Activated B cell treated with CpG ODN at 0.5 μM for 24 hours (primary cell): ENCODE results near the gene FARP1. TPM values are rescaled to one million over a fixed set of nuclear protein-coding genes. Genes with fewer than 3 reads are reported as not detected.
A peak's percentile ranks its signal among the peaks of the same experiment; 100 is the strongest.

Source experiments
- ATAC-seq: fragments of 200-7000 bp; cut with Tn5 transposase; one replicate; pipeline ENCODE4 v1.10.0; 2021; ENCODE audit warnings: low read depth, mild to moderate bottlenecking, moderate library complexity
- CTCF ChIA-PET: fragments of 350-600 bp; sonication (Branson Sonifier 250); formaldehyde crosslinking; loops from one replicate; lab custom pipeline; 2021; ENCODE audit warnings: antibody characterized with exemption; lab: Charles Lee
- POLR2A ChIA-PET: fragments of 350-600 bp; sonication (Branson Sonifier 250); formaldehyde crosslinking; loops from one replicate; lab custom pipeline; 2021; ENCODE audit warnings: antibody characterized with exemption; lab: Charles Lee
- DNase-seq: peaks from one replicate; pipeline ENCODE4 v3.0.0; 2022
- H3K27ac Mint-ChIP-seq: one replicate; pipeline ENCODE4 v1.8.0; 2020; ENCODE audit warnings: mixed read lengths
- H3K27me3 Mint-ChIP-seq: one replicate; pipeline ENCODE4 v1.8.0; 2021; ENCODE audit warnings: mixed read lengths
- H3K36me3 Mint-ChIP-seq: one replicate; pipeline ENCODE4 v1.8.0; 2021; ENCODE audit warnings: low read depth, mixed read lengths
- H3K4me1 Mint-ChIP-seq: one replicate; pipeline ENCODE4 v1.8.0; 2021; ENCODE audit warnings: mixed read lengths
- H3K4me3 Mint-ChIP-seq: one replicate; pipeline ENCODE4 v1.8.0; 2020; ENCODE audit warnings: mild to moderate bottlenecking, mixed read lengths
- H3K9me3 Mint-ChIP-seq: one replicate; pipeline ENCODE4 v1.8.0; 2020; ENCODE audit warnings: mixed read lengths
- intact Hi-C: fragments of 100-400 bp; cut with micrococcal nuclease; formaldehyde crosslinking; loops from one replicate; pipeline ENCODE4 v1.15.1; 2024
- total RNA-seq: library from RNA; stranded (reverse); gene quantifications from 2 replicates; pipeline ENCODE4 v1.2.3, GENCODE V29; 2022
- TF ChIP-seq, protein P1 (sequence below): fragments of 200-600 bp; IDR thresholded peaks from one replicate; pipeline ENCODE4 v1.8.0; 2022; ENCODE audit warnings: antibody characterized with exemption, mild to moderate bottlenecking

The FARP1 gene
- total RNA-seq, 1 donor from 2014 or later, result 2.1 TPM

DNA sequence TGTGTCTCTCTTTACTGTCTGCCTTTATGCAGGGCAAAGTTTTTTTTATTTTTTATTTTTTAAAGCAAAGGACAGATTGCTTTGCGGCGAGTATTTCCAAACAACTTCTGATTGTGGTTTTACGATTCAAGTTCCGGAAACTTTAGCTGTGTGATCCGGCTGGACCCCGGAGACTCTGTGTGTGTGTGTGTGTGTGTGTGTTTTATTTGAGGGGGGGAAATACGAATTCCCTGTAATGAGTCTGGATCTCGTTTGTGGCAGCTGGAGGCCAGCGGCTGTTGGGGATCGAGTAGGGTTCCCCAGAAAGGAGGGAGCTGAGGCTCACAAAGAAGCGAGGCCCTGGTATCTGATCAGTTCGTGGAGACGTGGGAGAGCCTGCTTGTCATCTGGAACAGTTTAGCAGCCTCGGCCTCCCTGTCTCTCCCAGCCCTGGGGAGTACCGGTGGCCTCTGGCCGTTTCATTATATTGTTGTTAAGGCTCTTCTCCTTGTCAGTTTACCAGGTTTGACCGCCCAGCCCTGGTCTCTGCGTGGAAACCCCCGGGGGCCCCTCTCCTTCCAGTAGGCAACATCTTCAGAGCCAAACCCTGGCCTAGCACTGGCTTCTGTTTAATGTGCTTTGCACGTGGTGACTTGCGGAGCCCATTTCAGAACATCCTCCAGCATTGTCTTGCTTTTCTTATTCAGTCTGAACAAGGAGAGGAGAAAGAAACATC lies 1.3 kb downstream of the FARP1 start:
- ChIA-PET POLR2A (interaction anchor here (0.7 kb wide), 1 partner anchor 31 kb away, joined by 3 read pairs; no protein-coding TSS in a partner anchor), CTCF (no interaction called here)
- Mint-ChIP-seq H3K4me3 (peak overlapping the region; percentile 73), H3K27me3 (peaks cover 45% of the 10 kb centered on the region), H3K36me3 (no peaks in the 10 kb centered on the region), H3K4me1 (peaks cover 18% of the 10 kb centered on the region), H3K27ac (no peak overlapping the region), H3K9me3 (no peaks in the 10 kb centered on the region)
- DNase-seq (no peak), ATAC-seq (no peak)
- TF ChIP-seq, protein P1, sequence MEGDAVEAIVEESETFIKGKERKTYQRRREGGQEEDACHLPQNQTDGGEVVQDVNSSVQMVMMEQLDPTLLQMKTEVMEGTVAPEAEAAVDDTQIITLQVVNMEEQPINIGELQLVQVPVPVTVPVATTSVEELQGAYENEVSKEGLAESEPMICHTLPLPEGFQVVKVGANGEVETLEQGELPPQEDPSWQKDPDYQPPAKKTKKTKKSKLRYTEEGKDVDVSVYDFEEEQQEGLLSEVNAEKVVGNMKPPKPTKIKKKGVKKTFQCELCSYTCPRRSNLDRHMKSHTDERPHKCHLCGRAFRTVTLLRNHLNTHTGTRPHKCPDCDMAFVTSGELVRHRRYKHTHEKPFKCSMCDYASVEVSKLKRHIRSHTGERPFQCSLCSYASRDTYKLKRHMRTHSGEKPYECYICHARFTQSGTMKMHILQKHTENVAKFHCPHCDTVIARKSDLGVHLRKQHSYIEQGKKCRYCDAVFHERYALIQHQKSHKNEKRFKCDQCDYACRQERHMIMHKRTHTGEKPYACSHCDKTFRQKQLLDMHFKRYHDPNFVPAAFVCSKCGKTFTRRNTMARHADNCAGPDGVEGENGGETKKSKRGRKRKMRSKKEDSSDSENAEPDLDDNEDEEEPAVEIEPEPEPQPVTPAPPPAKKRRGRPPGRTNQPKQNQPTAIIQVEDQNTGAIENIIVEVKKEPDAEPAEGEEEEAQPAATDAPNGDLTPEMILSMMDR, result no peak
- intact Hi-C loops, result loop anchor here (10.0 kb wide), 1 partner anchor 531 kb away; no protein-coding TSS in a partner anchor

DNA sequence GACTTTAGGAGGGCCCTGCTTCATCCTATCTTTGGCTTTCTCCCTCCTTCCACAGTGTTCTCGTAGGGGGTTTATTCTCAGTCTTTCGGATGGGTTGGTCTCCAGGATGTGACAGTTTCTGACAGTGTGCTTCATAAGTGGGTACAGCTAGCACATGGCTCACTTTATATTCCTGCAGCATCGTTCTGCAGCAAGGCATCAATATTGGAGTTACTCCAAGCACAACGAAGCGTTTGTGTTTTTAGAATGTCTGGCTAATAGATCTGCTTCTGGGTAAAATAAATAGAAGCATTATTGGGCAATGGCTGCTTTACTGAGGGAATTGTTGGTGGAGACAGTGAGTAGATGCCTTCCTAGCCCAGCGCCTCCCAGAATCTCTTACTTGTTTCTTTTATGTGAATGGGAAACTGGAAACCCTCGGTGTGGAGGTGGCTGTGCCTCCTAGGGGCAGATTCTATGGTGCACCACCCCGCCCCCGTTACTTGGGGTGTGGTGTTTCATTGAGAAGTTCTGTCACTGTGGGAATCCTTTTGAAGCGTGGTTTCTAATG lies 2.0 kb downstream of the FARP1 start:
- POLR2A ChIA-PET, result interaction anchor here (0.7 kb wide), 1 partner anchor 32 kb away, joined by 3 read pairs; no protein-coding TSS in a partner anchor
- intact Hi-C loops, result loop anchor here (10.0 kb wide), 1 partner anchor 530 kb away; no protein-coding TSS in a partner anchor
- TF ChIP-seq, protein P1, result no peak
- CTCF ChIA-PET, result no interaction called here
- H3K27ac Mint-ChIP-seq, result no peak overlapping the region
- H3K4me3 Mint-ChIP-seq, result peak overlapping the region; percentile 12
- peaks cover 18% of the 10 kb centered on the region for H3K4me1 Mint-ChIP-seq
- H3K27me3 Mint-ChIP-seq, result peaks cover 44% of the 10 kb centered on the region
- no peaks in the 10 kb centered on the region for H3K9me3 Mint-ChIP-seq
- DNase-seq (no peak), ATAC-seq (no peak)
- H3K36me3 Mint-ChIP-seq, result no peaks in the 10 kb centered on the region

DNA sequence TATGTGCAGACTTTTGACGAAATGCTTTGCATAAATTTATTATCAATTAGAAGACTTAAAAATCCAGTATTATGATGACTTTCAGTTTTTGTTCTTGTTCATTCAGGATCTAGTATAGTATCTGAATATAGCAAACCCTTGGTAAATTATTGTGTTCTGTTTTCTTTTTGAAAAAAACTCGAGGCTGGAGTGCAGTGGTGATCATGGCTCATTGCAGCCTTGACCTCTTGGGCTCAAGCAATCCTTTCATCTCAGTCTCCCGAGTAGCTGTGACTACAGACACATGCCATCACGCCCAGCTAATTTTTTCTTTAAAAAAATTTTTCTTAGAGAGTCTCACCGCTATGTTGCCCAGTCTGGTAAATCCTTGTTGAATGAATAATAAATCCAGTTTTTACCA lies 4.6 kb downstream of the FARP1 start:
- Mint-ChIP-seq H3K4me1 (peaks cover 9% of the 10 kb centered on the region), H3K27me3 (peaks cover 46% of the 10 kb centered on the region), H3K9me3 (no peaks in the 10 kb centered on the region), H3K36me3 (no peaks in the 10 kb centered on the region), H3K4me3 (no peak overlapping the region), H3K27ac (no peak overlapping the region)
- ATAC-seq (no peak), DNase-seq (no peak)
- ChIA-PET CTCF (no interaction called here), POLR2A (no interaction called here)
- TF ChIP-seq, protein P1, result no peak
- intact Hi-C loops, result loop anchor here (10.0 kb wide), 1 partner anchor 527 kb away; no protein-coding TSS in a partner anchor

DNA sequence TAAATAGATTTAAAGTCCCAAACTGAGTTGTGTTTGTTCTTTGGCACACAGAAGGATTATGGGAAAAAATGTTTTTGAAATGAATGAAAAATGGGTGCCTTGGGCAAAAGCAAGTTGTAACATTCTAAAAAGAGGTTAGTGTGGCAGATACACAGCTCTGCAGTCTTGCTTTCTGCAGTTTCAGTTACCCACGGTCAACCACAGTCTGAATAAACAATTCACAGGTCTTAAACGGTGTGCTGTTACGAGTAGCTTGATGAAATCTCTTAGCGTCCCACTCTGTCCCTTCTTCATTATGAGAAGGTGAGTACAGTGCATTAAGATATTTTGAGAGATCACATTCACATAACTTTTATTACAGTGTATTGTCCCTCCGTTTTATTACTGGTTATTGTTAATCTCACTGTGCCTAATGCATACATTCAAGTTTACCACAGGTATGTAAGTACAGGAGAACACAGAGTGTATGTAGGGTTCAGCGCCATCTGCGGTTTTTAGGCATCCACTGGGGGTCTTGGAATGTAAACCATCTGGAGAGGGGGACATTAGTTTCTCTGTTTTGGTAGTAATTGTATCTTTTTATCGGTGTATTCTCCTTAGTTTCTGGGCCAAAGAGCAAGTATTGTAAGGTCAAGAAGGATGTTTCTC lies 8.1 kb downstream of the FARP1 start:
- CTCF ChIA-PET, result no interaction called here
- DNase-seq (no peak), ATAC-seq (no peak)
- Mint-ChIP-seq H3K27ac (no peak overlapping the region), H3K4me1 (no peaks in the 10 kb centered on the region), H3K27me3 (peaks cover 35% of the 10 kb centered on the region), H3K36me3 (no peaks in the 10 kb centered on the region), H3K9me3 (no peaks in the 10 kb centered on the region), H3K4me3 (no peak overlapping the region)
- POLR2A ChIA-PET, result no interaction called here
- intact Hi-C loops, result no loop called here
- TF ChIP-seq, protein P1, result no peak
